ENCODE results near the gene PRRT3. TPM values are rescaled to one million over a fixed set of nuclear protein-coding genes. Genes with fewer than 3 reads are reported as not detected.

Gene PRRT3
- total and polyA plus RNA-seq, 2 of the 8 experiments (the other 6 are each of a cell fraction or from before 2014, with no cell fraction given): 9.0 to 9.2 TPM

- TF ChIP-seq POLR2AphosphoS5 (IDR thresholded peaks at IDR 0.05; ENCODE audit: low read depth, low read length): peak; percentile 15; the same call in 1 of the 2 replicates
- TF ChIP-seq RFX5 (IDR thresholded peaks at IDR 0.05; ENCODE audit: borderline replicate concordance, low read depth, low read length): no peak
- TF ChIP-seq TEAD4 (IDR thresholded peaks at IDR 0.05; ENCODE audit: low read depth, low read length): no peak
- TF ChIP-seq ASH2L (IDR thresholded peaks at IDR 0.05; ENCODE audit: low read length): no peak
- TF ChIP-seq SP2 (IDR thresholded peaks at IDR 0.05; ENCODE audit: low read length): no peak
- peak; percentile 100 for TF ChIP-seq KDM1A (IDR thresholded peaks at IDR 0.05; ENCODE audit: borderline replicate concordance, low read length)
- no peak for TF ChIP-seq ZNF274 (IDR thresholded peaks at IDR 0.05; ENCODE audit: borderline replicate concordance, extremely low read depth, low read length)
- TF ChIP-seq CTCF (IDR thresholded peaks at IDR 0.05; ENCODE audit: control extremely low read depth in 1 of 3, insufficient read depth in 1 of 3, low read depth in 1 of 3, low read length in 3 of 3): no peak
- peak; percentile 96 for TF ChIP-seq RBBP5 (IDR thresholded peaks at IDR 0.05; ENCODE audit: borderline replicate concordance, low read depth, low read length)
- TF ChIP-seq POLR2A (IDR thresholded peaks at IDR 0.05; ENCODE audit: control extremely low read depth in 1 of 2, low read depth in 2 of 2, low read length in 2 of 2): peak in 1 of 2 experiments; percentile 41; a peak in 1 of 3 replicates
- no peak for TF ChIP-seq CHD1 (IDR thresholded peaks at IDR 0.05; ENCODE audit: low read depth, low read length)
- no peak for TF ChIP-seq SUZ12 (IDR thresholded peaks at IDR 0.05; ENCODE audit: low read length)
- peak; percentile 80 for TF ChIP-seq PHF8 (conservative IDR thresholded peaks at IDR 0.05; ENCODE audit: low read depth, low read length)
- no peak for TF ChIP-seq BCL11A (IDR thresholded peaks at IDR 0.05; ENCODE audit: low read depth in 2 of 2, low read length in 2 of 2)
- TF ChIP-seq HDAC6 (IDR thresholded peaks at IDR 0.05; ENCODE audit: low read depth, low read length): no peak
- no peak for TF ChIP-seq MAFK (IDR thresholded peaks at IDR 0.05; ENCODE audit: low read depth, low read length)
- TF ChIP-seq GABPA (IDR thresholded peaks at IDR 0.05; ENCODE audit: borderline replicate concordance, insufficient read depth, low read length): no peak
- no peak for TF ChIP-seq CBX8 (IDR thresholded peaks at IDR 0.05; ENCODE audit: borderline replicate concordance, low read depth, low read length)
- TF ChIP-seq ATF3 (IDR thresholded peaks at IDR 0.05; ENCODE audit: insufficient read depth, low read depth, low read length): no peak
- TF ChIP-seq USF2 (IDR thresholded peaks at IDR 0.05; ENCODE audit: low read length): no peak
Observed at GRCh38 chr3:9951962-9952805, at the start of gene PRRT3 (continued).

All from H1 (cell line).